Osteocyte (in vitro differentiated cells): Measurements from ENCODE around the gene GRPEL2. TPM values are rescaled to one million over a fixed set of nuclear protein-coding genes. Genes with fewer than 3 reads are reported as not detected.

ENCODE experiments used
- DNase-seq: peaks from one replicate; pipeline ENCODE4 v3.0.0; 2021; ENCODE audit warnings: mixed read lengths; ENCODE audit not compliant: unreplicated experiment; ENCODE audit errors: extremely low spot score
- H3K27ac Mint-ChIP-seq: one replicate; pipeline ENCODE4 v1.8.0; 2021; ENCODE audit warnings: mild to moderate bottlenecking, mixed read lengths; ENCODE audit not compliant: unreplicated experiment
- H3K27me3 Mint-ChIP-seq: one replicate; pipeline ENCODE4 v1.8.0; 2021; ENCODE audit warnings: mixed read lengths; ENCODE audit not compliant: unreplicated experiment
- H3K36me3 Mint-ChIP-seq: one replicate; pipeline ENCODE4 v1.8.0; 2021; ENCODE audit warnings: mixed read lengths; ENCODE audit not compliant: unreplicated experiment
- H3K4me1 Mint-ChIP-seq: one replicate; pipeline ENCODE4 v1.8.0; 2021; ENCODE audit warnings: mixed read lengths; ENCODE audit not compliant: unreplicated experiment
- H3K4me3 Mint-ChIP-seq: one replicate; pipeline ENCODE4 v1.8.0; 2021; ENCODE audit warnings: mild to moderate bottlenecking, moderate library complexity, mixed read lengths; ENCODE audit not compliant: unreplicated experiment
- H3K9me3 Mint-ChIP-seq: one replicate; pipeline ENCODE4 v1.8.0; 2021; ENCODE audit warnings: mixed read lengths; ENCODE audit not compliant: unreplicated experiment
- CTCF ChIP-seq: fragments of 200-600 bp; sonication (generic); IDR thresholded peaks from 2 replicates; pipeline ENCODE4 v1.5.0; 2021; ENCODE audit warnings: antibody characterized with exemption, mild to moderate bottlenecking, moderate library complexity
- total RNA-seq: library from RNA; stranded (reverse); gene quantifications from 2 replicates; pipeline ENCODE4 v1.2.1, GENCODE V29; 2021

GRPEL2 gene
- total RNA-seq, 1 donor from 2014 or later: 25.2 TPM

- no peaks in the 10 kb centered on the region for H3K27me3 Mint-ChIP-seq
- H3K4me3 Mint-ChIP-seq: no peak overlapping the region
- no peak for TF ChIP-seq CTCF
- H3K36me3 Mint-ChIP-seq: no peaks in the 10 kb centered on the region
- DNase-seq: no peak
- no peaks in the 10 kb centered on the region for H3K4me1 Mint-ChIP-seq
- H3K9me3 Mint-ChIP-seq: no peaks in the 10 kb centered on the region
- no peak overlapping the region for H3K27ac Mint-ChIP-seq
Observed at GRCh38 chr5:149303210-149303609, 42.1 kb upstream of the GRPEL2 start.

GRCh38 chr5:149304195-149305078 is 40.9 kb upstream of the GRPEL2 start:
- Mint-ChIP-seq H3K4me1 (no peaks in the 10 kb centered on the region), H3K4me3 (no peak overlapping the region), H3K27me3 (no peaks in the 10 kb centered on the region), H3K9me3 (no peaks in the 10 kb centered on the region), H3K36me3 (no peaks in the 10 kb centered on the region), H3K27ac (no peak overlapping the region)
- no peak for DNase-seq
- TF ChIP-seq CTCF: no peak

GRCh38 chr5:149309354-149309753 is 35.9 kb upstream of the GRPEL2 start:
- TF ChIP-seq CTCF: no peak
- H3K27me3 Mint-ChIP-seq: no peaks in the 10 kb centered on the region
- no peak overlapping the region for H3K4me3 Mint-ChIP-seq
- H3K36me3 Mint-ChIP-seq: no peaks in the 10 kb centered on the region
- peaks cover 3% of the 10 kb centered on the region for H3K4me1 Mint-ChIP-seq
- H3K27ac Mint-ChIP-seq: no peak overlapping the region
- no peaks in the 10 kb centered on the region for H3K9me3 Mint-ChIP-seq
- DNase-seq: no peak

GRCh38 chr5:149310488-149310887 is 34.8 kb upstream of the GRPEL2 start:
- H3K27ac Mint-ChIP-seq: no peak overlapping the region
- H3K4me3 Mint-ChIP-seq: no peak overlapping the region

More at GRCh38 chr5:149310488-149310887, 34.8 kb upstream of the GRPEL2 start:
- DNase-seq: no peak
- no peak for TF ChIP-seq CTCF
- Mint-ChIP-seq H3K4me1 (peaks cover 3% of the 10 kb centered on the region), H3K36me3 (no peaks in the 10 kb centered on the region), H3K9me3 (no peaks in the 10 kb centered on the region), H3K27me3 (no peaks in the 10 kb centered on the region)
